GM12872 (cell line): Measurements from ENCODE around the gene ZBTB20.

Source experiments
- TF ChIP-seq, protein P1 (sequence below): IDR thresholded peaks from 3 replicates; pipeline ENCODE4 v1.5.1; 2011; ENCODE audit warnings: low read depth, mild to moderate bottlenecking, low read length, moderate library complexity; ENCODE audit not compliant: insufficient read depth

Gene ZBTB20

DNA sequence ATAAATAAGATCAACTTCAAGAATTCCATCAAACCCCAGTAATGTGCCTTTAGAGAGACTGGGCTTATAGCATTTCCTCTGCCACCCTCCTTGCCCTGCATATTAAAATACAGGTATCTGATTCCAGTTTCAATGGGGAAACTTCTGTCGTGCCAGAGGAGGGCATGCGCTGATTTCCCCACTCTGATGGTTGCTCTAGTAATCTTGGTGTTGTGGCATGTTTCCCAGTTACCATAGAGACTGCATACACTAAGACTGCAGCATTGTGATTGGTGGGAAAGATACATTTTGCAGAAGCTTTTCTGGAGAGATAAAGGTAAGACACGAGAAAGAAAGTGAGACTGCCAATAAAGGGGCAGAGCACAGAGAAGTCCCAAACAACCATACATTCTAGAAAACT lies 627.7 kb downstream of the ZBTB20 start:
- TF ChIP-seq, protein P1, sequence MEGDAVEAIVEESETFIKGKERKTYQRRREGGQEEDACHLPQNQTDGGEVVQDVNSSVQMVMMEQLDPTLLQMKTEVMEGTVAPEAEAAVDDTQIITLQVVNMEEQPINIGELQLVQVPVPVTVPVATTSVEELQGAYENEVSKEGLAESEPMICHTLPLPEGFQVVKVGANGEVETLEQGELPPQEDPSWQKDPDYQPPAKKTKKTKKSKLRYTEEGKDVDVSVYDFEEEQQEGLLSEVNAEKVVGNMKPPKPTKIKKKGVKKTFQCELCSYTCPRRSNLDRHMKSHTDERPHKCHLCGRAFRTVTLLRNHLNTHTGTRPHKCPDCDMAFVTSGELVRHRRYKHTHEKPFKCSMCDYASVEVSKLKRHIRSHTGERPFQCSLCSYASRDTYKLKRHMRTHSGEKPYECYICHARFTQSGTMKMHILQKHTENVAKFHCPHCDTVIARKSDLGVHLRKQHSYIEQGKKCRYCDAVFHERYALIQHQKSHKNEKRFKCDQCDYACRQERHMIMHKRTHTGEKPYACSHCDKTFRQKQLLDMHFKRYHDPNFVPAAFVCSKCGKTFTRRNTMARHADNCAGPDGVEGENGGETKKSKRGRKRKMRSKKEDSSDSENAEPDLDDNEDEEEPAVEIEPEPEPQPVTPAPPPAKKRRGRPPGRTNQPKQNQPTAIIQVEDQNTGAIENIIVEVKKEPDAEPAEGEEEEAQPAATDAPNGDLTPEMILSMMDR: no peak

DNA sequence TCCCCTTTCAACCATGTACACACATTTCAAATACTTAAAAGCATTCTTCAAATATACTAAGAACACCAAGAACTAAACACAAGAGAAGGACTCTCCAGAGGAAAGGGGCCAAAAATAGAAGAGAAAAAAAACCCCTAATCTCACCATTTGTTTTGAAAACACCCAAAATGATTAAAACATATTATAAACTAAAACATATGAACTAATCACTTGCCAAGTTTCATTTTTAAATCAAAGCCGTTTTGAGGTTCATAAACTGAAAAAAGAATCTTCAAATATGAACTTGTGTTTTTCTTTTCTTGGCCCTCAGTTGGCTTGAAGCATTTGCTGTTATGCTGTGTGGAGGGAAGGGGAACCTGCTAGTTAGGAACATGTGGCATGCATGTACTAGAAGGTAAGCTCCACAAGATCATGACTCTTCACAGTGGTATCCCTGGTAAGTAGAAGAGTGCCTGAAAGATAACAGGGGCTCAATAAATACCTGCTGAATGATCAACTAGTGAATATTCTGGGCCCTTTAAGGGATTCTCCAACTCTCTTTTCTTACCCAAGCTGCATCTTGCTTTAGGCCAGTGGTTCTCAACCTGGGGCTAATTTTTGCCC lies 628.8 kb downstream of the ZBTB20 start:
- TF ChIP-seq, protein P1: no peak

DNA sequence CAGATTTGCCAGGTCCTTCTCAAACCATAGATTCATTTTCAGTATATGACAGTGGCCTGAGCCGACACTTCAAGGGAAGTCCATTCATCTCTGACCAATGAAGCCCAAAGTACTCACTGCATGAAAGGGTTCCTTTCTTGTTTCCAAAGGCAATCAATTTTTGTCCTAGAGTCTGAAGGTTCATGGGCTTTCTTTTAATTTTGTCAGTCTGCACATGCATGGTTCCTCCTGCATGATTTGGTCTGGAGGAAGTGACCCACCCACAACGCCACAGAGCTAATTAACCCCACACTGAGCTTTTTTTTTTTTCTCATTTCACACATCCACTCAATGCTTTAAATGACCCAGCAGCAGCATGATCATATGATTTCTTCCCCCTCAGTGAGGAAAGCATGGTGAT lies 636.9 kb downstream of the ZBTB20 start:
- TF ChIP-seq, protein P1: no peak

DNA sequence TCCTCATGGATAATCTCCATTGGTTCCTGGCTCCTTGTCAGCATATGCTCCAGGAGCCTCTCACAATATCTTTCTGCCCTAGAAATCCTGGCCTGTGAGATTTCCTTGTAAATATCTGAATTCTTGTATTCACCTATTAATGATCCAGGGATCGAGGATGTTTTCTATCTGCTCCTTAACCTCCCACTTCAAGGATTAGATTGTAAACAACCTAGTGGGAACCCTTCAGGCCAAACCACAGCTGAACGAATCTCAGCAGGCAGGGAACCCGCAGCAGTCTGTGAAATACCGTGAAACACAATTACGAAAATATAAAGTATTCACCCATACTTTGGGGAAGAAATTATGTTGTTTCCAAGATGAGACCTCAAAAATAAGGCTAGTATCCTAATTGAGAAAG lies 637.3 kb downstream of the ZBTB20 start:
- TF ChIP-seq, protein P1: no peak

DNA sequence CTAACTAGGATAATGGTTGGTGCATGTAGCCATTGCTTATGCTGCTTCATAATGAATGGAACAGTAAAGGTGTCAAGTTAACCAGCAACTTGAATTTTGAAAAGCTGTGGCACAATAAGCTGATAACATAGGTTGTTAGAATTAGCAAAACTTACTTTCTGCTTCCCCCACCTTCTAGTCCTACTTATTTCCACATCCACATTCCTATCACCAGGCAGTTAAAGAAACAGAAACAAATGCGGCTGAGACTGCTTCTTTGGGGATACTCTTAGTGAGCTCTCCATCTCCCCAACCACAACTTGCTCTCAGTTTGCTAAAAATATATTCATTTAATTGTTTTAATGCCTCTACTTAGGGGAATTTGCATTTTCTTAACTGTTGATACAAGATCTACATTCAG lies 638.1 kb downstream of the ZBTB20 start:
- TF ChIP-seq, protein P1: no peak

DNA sequence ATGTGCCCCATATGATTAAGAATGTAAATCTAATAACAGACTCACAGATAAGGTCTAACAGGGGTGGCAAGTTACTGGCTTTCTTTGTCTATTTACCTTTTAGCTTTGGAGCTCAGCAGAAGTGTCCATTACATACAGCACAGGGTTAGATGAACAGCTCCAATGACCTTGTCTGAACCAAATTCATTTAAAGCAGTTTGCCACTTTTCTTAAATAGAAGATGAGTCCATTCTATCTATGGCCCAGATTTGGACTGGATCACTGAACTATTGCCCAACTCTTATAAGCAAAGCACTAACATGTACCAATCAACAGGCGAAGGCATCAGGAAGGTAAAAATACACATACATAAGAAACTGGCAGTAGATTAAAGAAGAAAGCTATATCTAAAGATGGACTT lies 638.9 kb downstream of the ZBTB20 start:
- TF ChIP-seq, protein P1: no peak

DNA sequence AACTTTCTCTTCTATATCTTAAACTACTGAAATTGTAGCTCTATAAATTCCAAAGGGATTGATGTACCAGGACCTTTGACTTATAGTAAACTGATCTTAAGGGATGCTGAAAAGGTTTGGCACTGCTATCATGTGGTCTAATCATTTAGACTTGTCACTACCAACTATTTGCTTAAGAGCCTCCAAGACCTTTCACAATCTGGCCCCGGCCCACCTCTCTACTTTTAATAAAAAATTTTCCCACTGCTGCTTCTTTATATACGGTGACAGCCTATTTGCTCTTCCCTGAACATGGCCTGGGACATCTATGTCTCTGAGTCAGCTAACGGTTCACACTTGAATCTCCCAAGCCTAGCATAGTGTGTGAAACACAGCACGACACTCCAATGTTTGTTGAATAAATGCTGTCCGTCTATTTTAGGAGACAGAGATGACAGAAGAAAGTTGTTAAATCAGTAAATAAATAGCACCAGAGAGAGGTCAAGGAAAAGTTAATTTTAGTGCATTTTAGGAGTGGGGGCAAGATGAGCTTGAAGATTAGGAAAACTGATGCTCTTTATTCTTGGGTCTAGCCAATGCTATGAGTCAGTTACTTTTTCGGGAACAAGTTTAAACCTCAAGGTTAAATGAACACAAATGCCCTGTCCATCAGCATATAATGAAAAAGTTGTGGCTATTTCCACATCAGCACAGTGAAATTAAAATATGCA lies 640.3 kb downstream of the ZBTB20 start:
- TF ChIP-seq, protein P1: no peak
